NB4 (cell line): ENCODE data around the gene TNXB.

Experiments
- DNase-seq: peaks from one replicate; pipeline ENCODE4 v3.0.0; 2010; ENCODE audit warnings: low read depth
- H3K4me3 ChIP-seq: one replicate; pipeline ENCODE4 v1.5.1; 2011; ENCODE audit warnings: mild to moderate bottlenecking, low read depth, low read length, moderate library complexity
- CTCF ChIP-seq: IDR thresholded peaks from one replicate; pipeline ENCODE4 v1.5.1; 2012; ENCODE audit warnings: low read depth, low read length
- MAX ChIP-seq: IDR thresholded peaks from 2 replicates; pipeline ENCODE4 v1.6.1; 2011; ENCODE audit warnings: low read depth, low read length
- MYC ChIP-seq: IDR thresholded peaks from 2 replicates; pipeline ENCODE4 v1.6.1; 2011; ENCODE audit warnings: low read depth, low read length
- POLR2A ChIP-seq: IDR thresholded peaks from 2 replicates; pipeline ENCODE4 v1.6.1; 2011; ENCODE audit warnings: mild to moderate bottlenecking; ENCODE audit not compliant: insufficient read length; ENCODE audit errors: extremely low read depth

The TNXB gene

DNA sequence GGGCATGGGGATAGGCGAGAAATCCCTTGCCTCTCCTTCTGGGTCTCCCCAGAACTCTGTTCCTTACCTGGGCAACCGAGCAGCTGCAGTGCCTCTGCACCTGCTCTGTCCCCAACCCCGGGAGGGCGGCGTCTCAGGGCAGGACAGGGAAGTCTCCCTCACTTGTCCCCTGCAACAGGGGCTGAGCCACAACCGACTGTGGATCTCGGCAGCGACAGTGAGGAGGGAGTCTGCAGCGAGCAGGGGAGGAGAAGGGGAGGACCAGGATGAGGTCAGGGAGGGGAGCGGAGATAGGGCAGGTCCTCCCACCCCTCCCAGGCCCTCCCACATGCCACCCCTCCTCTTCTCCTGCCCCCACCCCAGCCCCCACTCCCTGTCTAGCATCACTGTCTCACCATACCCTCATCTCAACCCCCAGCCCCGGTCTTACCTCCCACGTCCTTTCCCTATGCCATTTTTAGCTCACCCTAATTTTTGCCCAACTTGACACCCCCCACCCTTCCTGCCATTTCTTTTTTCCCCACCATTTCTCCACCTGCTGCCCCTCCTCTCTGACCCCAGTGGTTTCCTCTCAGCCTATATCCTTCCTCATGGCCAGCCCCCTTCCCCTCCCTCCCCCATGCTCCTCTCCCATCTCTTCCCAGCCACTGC is at the start of gene TNXB:
TNXB (minus strand) TSS at position 225 of the 651 bp plus-strand sequence. CDS start 11,140 bp downstream, outside the sequence.
- H3K4me3 ChIP-seq, result no peak within 1 kb of the TSS
- TF ChIP-seq CTCF (no peak), POLR2A (no peak), MYC (no peak), MAX (no peak)
- peak; percentile 37 for DNase-seq

GRCh38 chr6:32158052-32158451 is 48.9 kb upstream of the TNXB start:
- no peak for TF ChIP-seq MYC
- TF ChIP-seq POLR2A, result no peak
- TF ChIP-seq MAX, result no peak
- TF ChIP-seq CTCF, result no peak
- DNase-seq, result no peak
- H3K4me3 ChIP-seq, result no peak overlapping the region

GRCh38 chr6:32156891-32157290 is 47.8 kb upstream of the TNXB start:
- no peak for DNase-seq
- H3K4me3 ChIP-seq, result no peak overlapping the region
- no peak for TF ChIP-seq MYC
- TF ChIP-seq CTCF, result no peak
- TF ChIP-seq MAX, result no peak
- TF ChIP-seq POLR2A, result no peak

- peak overlapping the region; percentile 90 for H3K4me3 ChIP-seq
- peak; percentile 84 for DNase-seq
- TF ChIP-seq CTCF (peak; percentile 33), MYC (peak; percentile 65), MAX (peak; percentile 70), POLR2A (no peak)
These were observed 45.5 kb upstream of the TNXB start for GRCh38 chr6:32154514-32155161.

DNA sequence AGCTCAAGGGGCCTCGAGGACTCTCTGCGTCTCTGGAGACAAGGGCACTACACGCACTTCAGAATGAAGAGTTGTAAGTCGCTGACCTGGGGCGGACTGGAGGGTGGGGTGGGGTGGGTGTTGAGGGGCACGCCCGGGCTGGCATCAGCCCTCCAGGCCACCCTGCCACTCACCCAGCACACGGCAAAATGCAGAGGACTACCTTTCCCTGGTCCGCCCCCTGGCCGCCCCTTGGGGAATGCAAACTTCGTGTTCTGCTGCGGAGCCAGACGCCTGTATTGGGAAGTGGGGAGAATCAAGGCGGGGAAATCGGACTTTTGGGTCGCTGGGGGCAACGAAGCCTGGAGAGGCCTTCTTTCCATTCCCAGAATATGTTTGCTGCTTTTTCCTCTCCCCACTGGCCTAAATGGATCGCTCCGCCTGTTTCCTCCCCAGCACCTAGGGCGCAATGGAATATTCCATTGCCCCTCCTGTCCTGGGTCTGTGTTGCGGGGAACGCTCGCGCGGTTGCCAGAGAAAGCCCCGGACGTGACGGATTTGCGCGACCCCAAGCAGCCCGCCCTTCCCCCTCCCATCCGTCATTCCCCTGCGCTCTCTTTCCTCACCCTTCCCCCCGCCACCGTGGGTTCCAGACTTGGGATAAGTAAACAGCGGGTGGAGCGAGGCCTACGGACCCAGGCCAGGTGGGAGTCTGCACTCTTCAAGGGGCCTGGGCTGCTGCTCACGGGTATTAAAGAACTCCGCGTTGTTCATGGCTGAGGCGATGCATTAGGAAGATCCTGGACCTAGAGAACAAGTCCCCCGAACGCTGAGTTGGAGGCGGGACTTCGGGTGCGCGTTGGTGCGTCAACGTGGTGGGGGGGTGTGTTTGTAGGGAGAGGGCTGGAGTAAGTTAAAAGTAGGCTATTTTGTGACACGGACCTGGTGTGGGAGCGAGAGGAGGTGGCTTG is 44.7 kb upstream of the TNXB start, which contains the start of gene PPT2:
PPT2 (plus strand) TSS at position 578 of the 950 bp plus-strand sequence. CDS start 454 bp downstream, outside the sequence.
- peak within 1 kb of the TSS; percentile 90 for H3K4me3 ChIP-seq
- DNase-seq, result peak; percentile 90
- TF ChIP-seq CTCF, result no peak
- TF ChIP-seq MAX, result 0 out of 2 replicates have a peak, but pooled peaks have one; percentile 14
- TF ChIP-seq POLR2A, result peak; percentile 36
- peak; percentile 38; the same call in 1 of the 2 replicates for TF ChIP-seq MYC
